GM12878 (cell line): Measurements from ENCODE around the gene RNF168. TPM values are rescaled to one million over a fixed set of nuclear protein-coding genes. Genes with fewer than 3 reads are reported as not detected.

ENCODE experiments used
- CUX1 ChIP-seq: IDR thresholded peaks from 2 replicates; pipeline ENCODE4 v1.6.1; 2012; ENCODE audit warnings: improper control_type of control experiment, low read depth, low read length; ENCODE audit not compliant: insufficient replicate concordance
- NFIC ChIP-seq: IDR thresholded peaks from 2 replicates; pipeline ENCODE4 v1.6.1; 2012; ENCODE audit warnings: low read depth, mild to moderate bottlenecking, inconsistent platforms, low read length, moderate library complexity
- polyA plus RNA-seq, 11 experiments: library from polyadenylated mRNA; depleted of rRNA in 4 of 11; unstranded in 6 of 11; stranded (reverse) in 5 of 11; fragments of >200 nt; fragmentation: Nextera tagmentation in 4 of 11; fragmentation: Illumina TruSeq in 1 of 11; extraction: Ambion mirVana in 4 of 11; extraction: Trizol in 1 of 11; gene quantifications; 1 replicate in 1 of 11; 2 replicates in 10 of 11; pipeline versions ENCODE4 v1.2.1 to v1.2.3, GENCODE V29; 2011 to 2016; ENCODE audit warnings: inconsistent platforms in 2 of 11, missing spikeins in 2 of 11, low read depth in 1 of 11
- total RNA-seq, 4 experiments: library from RNA; depleted of rRNA in 3 of 4; stranded (reverse); fragments of >200 nt in 3 of 4; fragmentation: Illumina TruSeq in 1 of 4; extraction: Trizol in 1 of 4; gene quantifications; 2 replicates each; pipeline versions ENCODE4 v1.2.1 to v1.2.3, GENCODE V29; 2013 to 2021
- TF ChIP-seq, protein P1 (sequence below): IDR thresholded peaks from 2 replicates; pipeline ENCODE4 v1.6.1; 2011; ENCODE audit warnings: borderline replicate concordance, low read depth, mild to moderate bottlenecking, moderate library complexity, low read length; ENCODE audit not compliant: insufficient read depth, poor library complexity, severe bottlenecking

The RNF168 gene
- total and polyA plus RNA-seq, 10 of the 15 experiments (the other 5 are each of a cell fraction or from before 2014, with no cell fraction given), result 12.7 to 47.5 (median 24.8) TPM

GRCh38 chr3:196462680-196463477 lies 40.7 kb downstream of the RNF168 start (continued):
- TF ChIP-seq CUX1 (peak; percentile 97), NFIC (peak; percentile 63; the same call in 1 of the 2 replicates)
- TF ChIP-seq, protein P1, sequence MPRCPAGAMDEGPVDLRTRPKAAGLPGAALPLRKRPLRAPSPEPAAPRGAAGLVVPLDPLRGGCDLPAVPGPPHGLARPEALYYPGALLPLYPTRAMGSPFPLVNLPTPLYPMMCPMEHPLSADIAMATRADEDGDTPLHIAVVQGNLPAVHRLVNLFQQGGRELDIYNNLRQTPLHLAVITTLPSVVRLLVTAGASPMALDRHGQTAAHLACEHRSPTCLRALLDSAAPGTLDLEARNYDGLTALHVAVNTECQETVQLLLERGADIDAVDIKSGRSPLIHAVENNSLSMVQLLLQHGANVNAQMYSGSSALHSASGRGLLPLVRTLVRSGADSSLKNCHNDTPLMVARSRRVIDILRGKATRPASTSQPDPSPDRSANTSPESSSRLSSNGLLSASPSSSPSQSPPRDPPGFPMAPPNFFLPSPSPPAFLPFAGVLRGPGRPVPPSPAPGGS, result peak; percentile 98
